ENCODE data around the gene TSBP1.
"Not testable (repeated sequence)": the region's sequence is repeated elsewhere in the genome, so short reads cannot be mapped to it uniquely, and the experiment has no call there.

TSBP1 gene

DNA sequence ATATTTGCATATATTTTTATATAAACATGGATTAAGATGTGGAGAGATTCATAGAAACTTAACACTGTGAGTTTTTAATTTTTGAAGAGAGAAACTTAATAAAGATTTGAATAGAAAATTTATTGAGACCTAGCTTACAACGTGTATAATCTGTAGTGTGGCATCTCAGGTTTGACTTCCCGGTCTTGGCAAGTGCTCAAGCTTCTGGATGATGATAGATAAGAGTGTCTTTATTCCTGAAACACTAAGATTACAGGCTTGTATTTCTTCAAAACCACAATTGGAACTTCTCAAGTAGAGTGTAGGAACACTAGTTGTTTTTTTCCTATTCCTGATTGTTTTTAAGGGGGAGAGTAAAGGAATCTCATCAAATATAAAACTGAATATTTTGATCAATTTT, 83.3 kb downstream of the TSBP1 start:
- DNase-seq (ENCODE audit: low spot score), result no peak

DNA sequence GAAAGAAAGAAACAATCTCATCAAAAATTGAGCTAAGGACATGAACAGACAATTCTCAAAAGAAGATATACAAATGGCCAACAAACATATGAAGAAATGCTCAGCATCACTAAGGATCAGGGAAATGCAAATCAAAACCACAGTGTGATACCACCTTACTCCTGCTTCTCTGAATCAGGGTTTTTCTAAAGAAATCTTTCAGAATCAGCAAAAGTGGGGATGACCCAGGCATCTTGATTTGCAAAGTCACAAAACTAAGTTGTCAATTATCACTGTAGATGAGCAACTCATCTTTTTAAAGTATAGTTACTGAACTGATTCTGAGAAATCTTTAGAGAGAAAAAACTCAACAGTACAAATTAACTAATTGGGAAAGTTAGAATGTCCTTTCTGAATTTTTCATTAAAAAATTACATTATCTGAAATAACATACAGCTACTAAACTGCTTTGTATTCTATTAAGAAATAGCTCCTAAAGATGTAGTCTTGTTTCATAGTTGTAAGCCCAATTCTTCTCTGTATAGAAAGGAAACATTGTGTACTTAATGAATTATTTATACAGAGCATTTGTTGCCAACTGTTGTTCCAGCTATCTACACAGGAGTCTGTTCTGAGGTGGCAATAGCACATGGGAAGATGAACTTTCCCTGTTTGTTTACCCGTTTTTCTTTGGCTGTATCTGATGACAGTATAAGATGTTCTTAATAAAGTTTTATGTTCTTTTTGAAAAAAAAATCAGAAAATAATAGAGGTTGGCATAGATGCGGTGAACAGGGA, 97.7 kb downstream of the TSBP1 start:
- not testable (repeated sequence) for DNase-seq (ENCODE audit: low spot score)

DNA sequence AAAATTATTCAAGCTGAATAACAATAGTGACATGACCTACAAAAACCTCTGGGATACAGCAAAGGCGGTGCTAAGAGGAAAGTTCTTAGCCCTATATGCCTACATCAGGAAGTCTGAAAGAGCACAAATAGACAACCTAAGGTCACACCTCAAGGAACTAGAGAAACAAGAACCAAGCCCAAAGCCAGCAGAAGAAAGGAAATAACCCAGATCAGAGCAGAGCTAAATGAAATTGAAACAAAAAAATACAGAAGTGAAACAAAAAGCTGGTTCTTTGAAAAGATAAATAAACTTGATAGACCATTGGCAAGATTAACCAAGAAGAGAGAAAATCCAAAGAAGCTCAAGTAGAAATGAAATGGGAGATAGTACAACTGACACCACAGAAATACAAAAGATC, 100.3 kb downstream of the TSBP1 start:
- no peak for DNase-seq (ENCODE audit: low spot score)

DNA sequence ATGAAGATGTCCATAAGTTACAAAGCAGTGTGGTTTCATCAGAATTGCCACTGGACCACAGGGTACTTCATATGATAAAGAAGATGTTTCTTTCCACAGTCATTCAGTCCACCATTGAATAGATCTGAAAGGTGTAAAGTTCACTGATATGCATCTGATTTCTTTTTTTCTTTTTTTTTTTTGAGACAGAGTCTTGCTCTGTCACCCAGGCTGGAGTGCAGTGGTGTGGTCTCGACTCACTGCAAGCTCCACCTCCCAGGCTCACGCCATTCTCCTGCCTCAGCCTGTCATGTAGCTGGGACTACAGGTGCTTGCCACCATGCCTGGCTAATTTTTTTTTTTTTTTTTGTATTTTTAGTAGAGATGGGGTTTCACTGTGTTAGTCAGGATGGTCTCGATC, 103.2 kb downstream of the TSBP1 start:
- not testable (repeated sequence) for DNase-seq (ENCODE audit: low spot score)

DNA sequence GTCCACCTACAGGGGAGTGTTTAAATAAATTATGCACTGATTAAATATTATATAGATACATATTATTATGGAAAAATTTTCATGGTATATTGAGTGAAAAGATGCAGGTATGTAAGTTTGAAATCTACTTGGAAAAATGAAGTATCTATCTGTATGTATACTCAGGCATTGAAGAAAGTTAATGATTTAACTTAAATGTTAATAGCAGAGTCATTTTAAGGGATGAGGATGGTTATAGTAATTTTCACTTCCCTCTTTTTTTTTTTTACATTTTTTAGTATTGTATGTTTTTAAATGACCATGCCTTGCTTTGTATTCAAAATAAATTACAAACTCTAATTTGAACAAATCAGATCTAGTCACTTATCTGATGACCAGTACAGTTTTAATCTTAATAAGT, 104.7 kb downstream of the TSBP1 start:
- DNase-seq (ENCODE audit: low spot score), result no peak

DNA sequence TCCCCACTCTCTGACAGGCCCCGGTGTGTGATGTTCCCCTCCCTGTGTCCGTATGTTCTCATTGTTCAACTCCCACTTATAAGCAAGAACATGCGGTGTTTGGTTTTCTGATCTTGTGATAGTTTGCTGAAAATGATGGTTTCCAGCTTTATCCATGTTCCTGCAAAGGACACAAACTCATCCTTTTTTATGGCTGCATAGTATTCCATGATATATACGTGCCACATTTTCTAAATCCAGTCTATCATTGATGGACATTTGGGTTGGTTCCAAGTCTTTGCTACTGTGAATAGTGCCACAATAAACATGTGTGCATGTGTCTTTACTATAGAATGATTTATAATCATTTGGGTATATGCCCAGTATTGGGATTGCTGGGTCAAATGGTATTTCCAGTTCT, 114.4 kb downstream of the TSBP1 start:
- DNase-seq (ENCODE audit: low spot score), result not testable (repeated sequence)

DNA sequence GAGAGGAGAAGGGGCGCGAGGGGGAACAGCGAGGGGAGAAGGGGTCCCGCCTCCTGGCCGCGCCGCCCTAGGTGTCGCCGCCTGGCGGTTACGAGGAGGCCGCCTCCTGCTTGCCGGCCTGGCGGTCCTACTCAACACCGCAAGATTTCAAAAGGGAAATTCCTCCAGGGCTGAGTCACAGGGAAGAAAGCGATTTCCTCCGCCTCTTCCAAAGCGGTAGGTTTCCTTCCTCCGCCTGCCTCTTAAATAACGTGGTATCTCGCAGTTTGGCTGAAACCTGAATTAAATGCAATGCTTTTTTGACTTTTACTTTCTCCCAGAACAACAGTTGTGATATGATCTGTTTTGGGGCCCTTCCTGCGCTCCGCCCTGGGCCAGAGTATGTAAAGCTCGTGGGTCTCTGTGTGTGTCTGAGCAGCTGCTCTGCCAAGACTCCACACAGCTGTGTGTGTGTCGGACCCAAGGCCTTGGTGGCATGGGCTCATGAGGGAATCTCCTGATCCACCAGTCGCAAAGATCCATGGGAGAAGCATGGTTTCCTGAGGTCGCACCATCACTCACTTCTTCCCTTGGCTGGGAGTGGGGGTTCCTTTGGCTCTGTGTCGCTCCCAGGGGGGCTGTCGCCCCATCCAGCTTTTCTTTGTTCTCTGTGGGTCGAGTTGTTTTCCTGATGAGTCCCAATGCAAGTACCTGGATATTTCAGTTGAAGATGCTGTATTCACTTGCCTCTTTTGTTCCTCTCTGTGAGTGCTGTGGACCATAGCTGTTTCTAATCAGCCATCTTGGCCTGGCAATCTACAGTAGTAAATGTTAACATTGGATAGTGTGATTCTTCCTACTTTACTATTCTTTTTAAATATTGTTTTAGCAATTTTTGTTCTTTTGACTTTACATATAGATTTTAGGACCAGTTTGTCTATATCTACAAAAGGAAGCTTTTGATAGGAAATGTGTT, 116.2 kb downstream of the TSBP1 start:
- peak; percentile 29 for DNase-seq (ENCODE audit: low spot score)

DNA sequence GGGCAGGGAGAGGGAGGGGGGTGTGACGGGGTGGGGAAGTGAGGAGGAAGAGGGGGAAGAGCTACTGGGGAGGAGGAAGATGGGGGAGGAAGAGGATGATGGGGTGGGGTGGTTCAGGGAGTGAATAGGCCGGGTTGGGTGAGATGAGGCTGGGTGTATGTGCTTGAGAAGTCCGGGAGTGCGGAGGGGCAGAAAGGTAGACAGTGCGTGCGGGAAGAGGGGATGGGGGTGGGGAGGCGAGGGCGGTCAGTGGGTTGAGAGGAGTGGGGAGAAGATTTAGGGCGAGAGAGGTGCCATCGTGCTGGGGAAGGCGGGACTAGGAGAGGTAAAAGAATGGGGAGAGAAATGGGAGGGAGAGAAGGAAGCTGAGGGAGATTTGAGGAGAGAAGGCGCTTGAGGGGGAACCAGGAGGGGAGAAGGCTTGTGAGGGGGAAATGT, 116.9 kb downstream of the TSBP1 start:
- DNase-seq (ENCODE audit: low spot score), result no peak

DNA sequence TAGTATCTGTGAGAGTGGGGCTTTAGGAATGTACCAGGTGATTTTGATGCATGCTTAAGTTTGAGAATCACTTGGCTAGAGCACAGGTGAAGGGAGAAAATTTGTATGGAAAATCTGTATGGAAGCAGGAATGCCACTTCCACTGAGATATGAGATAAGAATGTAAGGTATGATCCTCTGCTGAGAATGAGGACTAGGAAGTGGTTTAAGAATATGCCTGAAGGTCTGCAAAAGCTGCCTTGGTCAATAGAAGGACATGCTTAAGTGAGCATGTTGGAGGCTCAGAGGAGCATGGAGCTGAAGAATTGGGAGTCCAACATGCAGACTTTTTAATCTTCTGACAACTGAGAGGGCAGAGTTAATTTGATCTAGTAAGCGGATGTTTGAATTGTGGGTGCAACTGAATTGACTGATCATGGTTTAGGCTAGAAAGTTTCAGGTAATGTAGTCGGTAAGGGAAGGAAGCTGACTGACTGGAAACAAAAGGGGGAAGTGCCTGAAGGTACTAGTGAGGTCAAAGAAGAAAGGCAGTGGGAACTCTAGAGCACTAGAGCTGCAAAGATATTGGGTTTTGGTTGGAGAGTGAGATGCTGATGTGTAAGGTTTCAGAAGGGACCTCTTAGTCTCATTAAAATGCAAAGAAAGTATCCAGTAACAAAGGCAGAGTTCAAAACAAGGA, 119.2 kb downstream of the TSBP1 start:
- no peak for DNase-seq (ENCODE audit: low spot score)

DNA sequence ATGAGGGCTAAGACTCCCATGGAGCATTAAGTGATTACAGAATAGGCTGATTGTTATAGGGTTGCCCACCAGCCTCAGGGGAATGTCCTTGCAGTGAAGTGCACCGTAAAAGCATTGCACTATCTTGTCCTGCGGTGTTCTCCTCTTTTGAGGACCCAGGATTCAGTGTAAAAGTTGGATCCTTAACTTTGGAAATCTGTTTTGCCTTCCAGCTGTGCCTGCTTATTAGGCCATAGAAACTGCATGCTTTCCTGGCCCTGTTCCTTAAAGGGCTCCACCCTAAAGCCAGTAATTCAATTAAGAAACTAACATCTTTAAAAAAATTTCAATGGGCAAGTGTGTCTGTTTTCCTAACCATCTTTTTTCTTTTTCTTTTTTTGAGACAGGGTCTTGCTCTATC, 122.4 kb downstream of the TSBP1 start:
- no peak for DNase-seq (ENCODE audit: low spot score)

DNA sequence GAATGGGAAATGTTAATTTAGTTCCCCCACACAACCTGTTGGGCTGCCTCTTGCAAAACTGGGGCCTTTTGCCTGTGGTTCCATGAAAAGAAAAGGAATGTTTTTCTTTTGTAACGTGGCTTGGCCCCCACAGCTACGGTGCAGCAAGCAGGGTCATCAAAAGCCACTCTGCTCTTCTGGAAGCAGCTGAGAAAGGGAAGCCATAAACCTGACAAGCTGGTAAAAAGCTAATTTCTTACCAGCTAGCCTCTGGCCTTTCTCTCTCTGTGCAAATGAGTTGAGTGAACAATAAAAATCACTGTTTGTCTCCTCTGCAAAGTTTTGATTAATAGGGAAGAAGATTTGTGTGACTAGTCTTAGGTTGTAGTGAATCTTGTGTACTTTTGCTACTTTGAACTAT, 124.3 kb downstream of the TSBP1 start:
- DNase-seq (ENCODE audit: low spot score), result no peak

DNA sequence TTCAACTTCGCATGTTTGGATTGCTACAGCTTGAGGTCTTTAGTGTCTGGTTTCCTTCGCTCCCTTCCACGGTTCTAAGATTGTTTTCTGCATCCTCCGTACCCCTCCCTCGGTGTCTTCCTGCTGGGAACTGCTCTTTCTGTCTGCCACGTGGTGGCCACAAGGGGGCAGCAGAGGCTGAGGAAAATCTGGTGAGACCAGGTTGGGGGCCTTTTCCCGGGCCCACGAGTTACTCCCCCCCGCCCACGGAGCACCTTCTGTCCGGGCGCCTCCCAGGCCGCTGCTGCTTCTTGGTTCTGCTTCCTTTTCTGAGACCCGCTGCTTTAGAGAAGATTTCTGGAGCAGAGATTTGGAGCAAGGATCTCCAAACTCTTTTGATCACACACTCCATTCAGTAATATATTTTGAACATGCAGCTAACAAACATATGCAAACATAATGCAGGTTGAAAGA, 126.7 kb downstream of the TSBP1 start:
- DNase-seq (ENCODE audit: low spot score), result peak; percentile 57

DNA sequence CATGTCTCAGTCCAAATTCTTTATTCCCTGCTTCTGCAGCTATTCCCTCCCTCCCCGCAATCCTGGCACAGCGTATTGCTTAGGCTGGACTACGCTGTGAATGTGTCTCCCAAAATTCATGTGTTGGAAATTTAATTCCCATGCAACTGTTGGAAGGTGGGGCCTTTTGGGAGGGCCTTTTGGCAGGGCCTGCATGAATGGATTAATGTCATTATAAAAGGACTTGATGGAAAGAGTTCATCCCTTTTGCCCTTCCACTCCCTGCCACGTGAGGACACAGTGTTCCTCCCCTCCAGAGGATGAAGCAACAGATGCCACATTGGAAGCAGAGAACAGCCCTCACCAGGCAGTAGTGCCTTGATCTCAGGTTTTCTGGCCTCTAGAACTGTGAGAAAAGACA, 127.4 kb downstream of the TSBP1 start:
- no peak for DNase-seq (ENCODE audit: low spot score)

Data from HuH-7.5 (cell line).